Islet of Langerhans (tissue), 1 donor: ENCODE measurements around the gene CRB3.

Experiments used
- FAIRE-seq: peaks from one replicate; lab custom pipeline; 2011; peaks lifted over from hg19 to GRCh38; lab: Jason Lieb, UNC

CRB3 gene

DNA sequence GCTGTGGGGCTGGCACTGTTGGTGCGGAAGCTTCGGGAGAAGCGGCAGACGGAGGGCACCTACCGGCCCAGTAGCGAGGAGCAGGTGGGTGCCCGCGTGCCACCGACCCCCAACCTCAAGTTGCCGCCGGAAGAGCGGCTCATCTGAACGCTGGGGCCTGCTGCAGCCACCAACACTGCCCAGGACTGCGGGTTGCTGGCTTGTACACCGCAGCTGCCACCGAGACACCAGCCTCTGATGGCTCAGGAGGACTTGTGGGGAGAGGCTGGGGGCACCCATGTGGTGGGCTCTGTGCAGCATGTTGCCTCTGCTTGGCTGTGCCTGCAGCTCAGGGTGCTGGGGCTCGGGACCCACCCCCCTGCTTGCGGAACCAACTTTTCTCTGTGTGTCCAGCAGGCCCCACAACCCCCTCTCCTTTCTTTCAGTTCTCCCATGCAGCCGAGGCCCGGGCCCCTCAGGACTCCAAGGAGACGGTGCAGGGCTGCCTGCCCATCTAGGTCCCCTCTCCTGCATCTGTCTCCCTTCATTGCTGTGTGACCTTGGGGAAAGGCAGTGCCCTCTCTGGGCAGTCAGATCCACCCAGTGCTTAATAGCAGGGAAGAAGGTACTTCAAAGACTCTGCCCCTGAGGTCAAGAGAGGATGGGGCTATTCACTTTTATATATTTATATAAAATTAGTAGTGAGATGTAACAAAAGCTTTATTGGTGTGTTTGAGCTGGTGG is 2.6 kb downstream of the CRB3 start:
- FAIRE-seq = no peak

DNA sequence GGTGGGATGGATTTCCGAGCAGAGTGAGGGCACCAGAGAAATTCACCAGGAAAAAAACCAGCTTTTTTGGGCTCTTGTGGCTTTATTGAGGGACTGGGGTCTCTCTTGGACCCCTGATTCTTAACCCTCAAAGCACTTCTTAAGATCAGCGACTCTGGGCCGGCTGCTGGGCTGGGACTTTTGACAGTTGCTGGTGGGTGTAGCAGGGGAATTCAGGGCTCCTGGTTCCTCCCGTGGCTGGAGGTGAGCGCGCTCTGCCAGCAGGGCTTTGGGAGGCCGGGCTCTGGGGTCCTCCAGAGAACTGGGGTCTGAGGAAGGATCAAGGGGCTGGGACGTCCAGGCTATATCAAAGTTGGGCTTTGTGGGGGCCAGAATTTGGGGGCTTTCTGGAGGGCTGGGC is 3.3 kb downstream of the CRB3 start:
- FAIRE-seq = no peak

DNA sequence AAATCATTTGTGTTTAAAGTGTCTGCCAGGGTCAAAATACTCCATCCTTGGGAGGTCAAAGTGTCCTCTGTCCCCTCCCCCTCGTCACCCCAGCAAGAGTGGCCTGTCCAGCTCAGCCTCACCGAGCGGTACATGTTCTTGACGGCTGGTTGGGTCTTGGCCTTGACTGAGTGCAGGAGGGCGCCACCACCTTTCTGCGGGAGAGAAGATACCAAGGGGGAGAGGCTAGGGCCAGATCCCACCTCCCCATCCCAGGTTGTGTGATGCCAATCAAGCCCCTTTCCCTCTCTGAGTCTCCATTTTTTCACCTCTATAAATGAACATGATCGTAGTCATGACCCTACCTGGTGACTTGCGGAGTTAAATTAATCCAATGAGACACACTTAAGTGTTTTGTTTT is 6.1 kb downstream of the CRB3 start:
- FAIRE-seq = no peak

DNA sequence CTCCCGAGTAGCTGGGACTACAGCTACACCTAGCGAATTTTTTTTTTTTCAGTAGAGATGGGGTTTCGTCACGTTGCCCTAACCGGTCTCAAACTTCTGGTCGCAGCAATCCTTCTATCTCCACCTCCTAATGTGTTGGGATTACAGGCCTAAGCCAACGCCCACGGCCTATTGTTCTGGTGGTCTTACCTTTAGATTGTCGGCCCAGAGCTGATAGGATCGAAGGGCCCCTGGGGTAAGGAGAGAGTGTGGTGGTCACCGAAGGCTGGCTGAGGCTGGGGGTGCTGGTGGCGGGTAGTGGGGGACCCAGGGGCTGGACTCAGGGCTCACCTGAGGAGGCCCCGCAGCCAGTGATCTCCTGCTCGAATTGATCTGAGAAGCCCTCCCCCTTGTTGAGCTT is 7.0 kb downstream of the CRB3 start:
- FAIRE-seq = no peak

DNA sequence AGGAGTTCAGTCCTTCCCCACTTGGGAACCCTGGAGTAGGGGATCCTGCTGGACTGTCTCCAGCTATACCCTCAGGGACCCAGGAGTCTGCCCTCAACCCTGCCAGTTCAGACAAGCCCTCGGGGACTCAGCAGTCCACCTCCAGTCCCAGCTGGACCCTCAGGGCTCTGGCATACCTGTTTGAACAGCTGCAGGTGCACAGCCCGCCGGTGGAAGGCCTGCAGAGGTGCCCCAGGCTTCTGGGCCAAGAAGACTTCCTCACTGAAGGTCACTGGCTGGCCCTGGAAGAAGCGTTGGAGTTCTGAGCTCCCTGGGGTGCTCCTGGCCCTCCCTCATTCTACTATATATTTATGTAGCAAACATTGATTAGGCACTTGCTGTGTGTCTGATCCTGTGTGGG is 8.6 kb downstream of the CRB3 start:
- FAIRE-seq = no peak

DNA sequence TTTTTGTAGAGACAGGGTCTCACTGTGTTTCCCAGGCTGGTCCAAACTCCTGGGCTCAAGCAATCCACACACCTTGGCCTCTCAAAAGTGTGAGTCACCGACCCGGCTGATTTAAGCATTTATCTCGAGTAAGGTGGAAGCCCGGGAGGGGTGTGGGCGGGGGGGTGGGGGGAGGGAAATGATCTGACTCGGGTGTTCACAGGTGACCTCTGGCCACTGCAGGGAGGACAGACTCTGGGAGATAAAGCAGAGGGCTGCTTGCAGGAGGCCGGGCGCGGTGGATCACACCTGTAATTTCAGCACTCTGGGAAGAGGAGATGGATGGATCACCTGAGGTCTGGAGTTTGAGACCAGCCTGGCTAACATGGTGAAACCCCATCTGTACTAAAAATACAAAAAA is 9.6 kb downstream of the CRB3 start:
- no peak for FAIRE-seq

DNA sequence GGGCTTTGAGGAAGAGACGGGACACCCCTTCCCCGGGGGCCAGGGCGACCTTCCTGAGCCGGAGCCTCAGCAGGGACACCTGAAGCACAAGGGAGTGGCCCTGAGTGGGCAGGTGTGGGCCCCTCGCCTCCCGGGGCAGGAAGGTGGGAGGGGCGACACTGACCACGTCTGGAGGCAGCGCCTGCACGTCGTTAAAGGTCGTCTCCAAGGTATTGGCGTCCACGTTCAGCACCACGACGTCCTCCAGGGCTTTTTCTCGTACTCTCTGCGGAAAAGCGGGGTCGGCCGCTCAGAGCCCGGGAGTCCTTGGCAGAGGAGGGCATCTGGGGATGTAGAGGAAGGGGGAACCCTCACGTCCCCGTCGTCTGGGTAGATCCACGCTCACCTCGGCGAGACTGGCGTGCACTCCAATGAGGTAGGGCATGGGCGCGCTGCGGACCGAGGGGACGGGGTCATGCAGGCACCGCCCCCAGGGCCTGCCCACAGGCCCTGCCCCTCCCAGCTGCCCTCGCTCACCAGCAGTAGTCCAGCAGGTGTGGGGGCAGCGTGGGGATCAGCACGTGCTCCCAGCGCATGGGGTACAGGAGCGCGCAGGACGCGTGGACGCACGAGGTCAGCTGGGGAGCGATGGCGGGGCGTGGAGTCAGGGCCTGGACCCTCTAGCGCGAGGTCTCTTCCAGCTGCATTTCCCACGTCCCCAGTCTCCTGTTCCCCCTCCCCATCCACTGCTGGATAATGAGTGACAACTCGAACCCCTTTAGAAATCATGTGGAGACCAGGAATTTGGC is 11.4 kb downstream of the CRB3 start:
- no peak for FAIRE-seq

DNA sequence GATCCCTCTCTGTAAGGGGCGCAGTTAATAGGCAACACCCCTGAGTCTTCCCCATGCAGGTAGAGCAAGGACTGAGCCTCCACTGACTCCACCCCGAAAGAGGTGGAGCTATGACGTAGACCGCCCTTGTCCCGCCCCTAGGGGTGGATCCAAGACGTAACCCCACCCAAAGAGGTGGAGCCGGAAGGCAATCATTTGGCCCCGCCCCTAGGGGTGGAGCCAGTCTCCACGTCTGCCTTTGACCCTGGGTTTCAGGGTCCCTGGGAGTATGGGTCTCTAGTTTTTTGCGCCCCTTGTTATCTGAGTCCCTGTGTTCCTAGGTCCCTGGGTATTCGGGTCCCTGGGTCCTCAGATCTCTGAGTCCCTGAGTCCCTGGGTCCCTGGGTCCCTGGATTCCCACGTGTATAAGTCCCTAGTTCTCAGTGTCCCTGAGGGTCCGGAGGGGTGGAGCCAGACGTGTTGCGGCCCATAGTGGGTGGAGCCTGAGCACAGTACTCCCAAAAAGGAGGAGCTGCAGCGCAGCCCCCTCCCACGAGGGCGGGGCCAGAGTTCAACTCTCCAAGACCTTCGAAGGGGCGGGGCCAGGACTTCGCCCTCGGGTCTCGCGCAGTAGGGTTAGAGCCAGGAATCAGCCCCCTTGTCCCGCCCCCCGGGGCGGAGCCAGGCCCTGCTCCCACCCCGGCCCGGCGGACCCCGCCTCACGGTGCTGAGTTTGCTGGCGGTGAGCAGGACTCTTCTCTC is 12.3 kb downstream of the CRB3 start:
- no peak for FAIRE-seq

DNA sequence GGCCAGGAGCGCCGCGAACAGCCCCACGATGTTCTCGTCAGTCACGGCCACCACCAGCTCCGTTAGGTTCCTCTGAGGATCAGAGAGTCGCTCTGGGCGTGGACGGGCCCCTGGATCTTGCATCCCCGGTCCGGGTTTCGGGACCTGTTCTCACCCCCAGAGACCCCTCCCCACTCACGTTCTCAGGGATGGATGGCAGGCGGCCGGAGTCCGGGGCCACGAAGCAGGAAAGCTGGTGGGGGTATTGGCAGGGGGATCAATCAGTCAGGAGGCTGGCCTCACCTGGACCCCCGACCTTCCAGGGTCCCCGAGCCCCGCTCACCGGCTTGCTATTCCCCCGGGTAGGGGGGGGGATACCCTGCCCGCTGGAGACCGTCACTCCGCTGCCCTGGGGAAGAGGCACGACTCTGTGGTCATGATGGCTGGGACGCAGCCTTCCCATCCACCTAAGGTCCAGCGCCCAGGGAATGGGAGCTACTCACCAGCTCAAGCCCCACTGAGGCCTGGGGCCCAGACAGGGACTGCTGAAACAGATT is 12.9 kb downstream of the CRB3 start:
- FAIRE-seq = no peak

DNA sequence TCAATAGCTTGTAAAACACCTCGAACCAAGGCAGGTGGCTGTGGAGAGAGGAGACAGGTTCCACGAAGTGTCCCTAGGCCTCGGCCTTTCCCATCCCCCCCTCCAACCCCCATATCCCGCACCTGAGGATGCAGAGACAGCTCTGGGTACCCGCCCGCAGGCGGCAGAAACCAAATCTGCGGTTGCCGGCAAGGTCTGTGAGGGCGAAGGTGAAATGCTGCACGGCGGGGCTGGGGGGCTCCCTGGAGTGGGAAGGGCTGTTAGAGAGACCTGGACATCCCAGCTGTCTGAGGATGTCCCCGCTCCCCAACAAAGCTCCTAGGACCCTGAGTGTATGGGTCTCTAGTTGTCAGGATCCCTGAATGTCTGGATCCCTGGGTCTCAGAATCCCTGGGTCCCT is 14.7 kb downstream of the CRB3 start:
- no peak for FAIRE-seq

DNA sequence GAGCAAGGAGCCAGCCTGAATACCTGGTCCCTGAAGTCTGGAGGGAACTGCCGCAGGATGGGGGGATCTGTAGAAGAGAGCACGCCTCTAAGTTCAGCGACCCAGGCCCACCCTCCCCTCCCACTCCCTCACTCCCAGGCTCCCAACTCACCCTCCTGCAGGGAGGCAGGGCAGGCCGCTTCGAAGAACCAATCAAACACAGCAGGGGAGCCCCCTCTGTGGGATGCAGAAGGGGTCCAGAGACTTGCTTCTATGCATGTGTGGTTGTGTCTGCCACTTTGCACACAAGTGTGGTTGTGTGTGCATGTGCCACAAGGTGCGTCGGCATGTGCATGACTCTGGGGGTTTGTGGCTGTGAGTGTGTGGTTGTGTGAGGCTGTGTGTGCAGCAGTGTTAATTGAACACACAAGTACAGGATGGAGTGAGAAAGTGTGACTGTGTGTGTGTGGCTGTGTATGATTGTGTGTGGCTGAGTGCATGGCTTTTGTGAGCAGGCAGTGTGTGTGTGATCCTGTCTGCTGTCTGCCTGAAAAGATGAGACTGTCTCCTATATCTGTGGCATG is 15.8 kb downstream of the CRB3 start:
- FAIRE-seq = no peak

DNA sequence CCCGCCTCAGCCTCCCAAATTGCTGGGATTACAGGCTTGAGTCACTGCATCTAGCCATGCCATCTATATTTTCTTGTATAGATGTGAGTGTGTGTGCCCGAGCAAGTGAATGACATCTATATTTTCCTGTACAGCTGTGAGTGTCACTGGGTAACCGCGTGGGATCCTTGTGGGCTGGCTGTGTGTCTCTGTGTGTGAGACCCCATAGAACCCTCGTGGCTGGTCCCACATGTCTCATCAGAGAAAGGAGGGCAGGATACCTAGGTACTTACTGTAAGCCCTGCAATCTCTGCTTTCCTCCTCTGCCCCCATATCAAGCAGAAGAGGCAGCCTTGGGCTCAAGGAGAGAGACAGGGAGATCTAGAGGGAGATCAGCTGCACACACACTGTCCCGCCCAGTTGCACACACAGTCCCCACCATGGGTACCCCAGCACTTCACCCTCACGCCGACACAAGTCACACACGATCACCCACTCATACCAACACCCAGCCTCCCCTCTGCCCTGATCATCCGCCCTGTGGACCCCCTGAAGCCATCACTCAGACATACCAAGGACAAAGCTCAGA is 16.9 kb downstream of the CRB3 start:
- FAIRE-seq = no peak

DNA sequence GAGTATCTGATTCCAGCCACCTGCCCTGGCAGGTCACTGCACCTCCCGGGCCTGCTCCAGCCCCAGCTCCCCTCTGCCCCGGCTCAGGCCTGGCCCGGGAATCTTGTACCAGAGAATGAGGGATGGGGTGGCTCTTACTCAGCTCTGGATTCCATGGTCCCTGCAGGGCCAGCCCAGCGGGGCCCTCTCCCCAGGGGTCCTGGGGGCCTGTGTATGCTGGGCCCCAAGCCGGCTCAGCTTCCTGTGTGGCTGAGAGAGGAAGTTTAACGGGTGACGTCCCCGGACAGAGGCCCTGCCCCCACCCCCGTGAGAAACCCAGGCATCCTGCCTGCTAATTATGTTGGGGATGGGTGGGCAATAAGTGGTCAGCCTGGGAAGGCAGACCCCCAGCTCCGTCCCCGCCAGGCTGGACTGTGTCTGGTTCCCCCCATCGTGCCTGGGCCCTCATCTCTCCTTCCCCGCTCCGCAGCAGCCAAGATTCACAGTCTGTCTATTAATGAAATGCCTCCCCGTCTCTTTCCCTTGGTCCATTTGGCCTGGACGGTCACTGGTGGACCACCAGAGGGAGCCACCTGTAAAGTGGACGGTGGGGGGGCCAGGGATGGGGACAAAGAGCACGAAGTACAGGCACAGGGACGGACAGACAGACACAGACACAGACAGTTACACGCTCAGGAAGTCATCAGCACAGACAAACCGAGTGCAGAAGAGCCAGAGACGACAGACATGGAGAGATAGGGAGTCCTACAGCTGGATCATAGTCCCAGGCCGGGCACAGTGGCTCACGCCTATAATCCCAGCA is 17.7 kb downstream of the CRB3 start, which contains the start of gene DENND1C:
Gene DENND1C (minus strand): TSS at position 247 of the 802 bp plus-strand sequence. CDS start 92 bp downstream, at position 155.
- FAIRE-seq = no peak

DNA sequence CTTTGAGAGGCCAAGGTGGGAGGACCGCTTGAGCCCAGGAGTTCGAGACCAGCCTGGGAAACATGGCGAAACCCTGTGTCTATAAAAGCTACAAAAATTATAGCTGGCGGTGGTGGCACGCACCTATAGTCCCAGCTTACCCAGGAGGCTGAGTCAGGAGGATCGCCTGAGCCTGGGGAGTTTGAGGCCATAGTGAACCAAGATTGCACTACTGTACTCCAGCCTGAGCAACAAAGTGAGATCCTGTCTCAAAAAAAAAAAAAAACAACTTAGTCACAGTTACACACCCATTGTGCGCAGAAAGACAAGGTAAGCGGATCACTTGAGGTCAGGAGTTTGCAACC is 18.2 kb downstream of the CRB3 start:
- no peak for FAIRE-seq

DNA sequence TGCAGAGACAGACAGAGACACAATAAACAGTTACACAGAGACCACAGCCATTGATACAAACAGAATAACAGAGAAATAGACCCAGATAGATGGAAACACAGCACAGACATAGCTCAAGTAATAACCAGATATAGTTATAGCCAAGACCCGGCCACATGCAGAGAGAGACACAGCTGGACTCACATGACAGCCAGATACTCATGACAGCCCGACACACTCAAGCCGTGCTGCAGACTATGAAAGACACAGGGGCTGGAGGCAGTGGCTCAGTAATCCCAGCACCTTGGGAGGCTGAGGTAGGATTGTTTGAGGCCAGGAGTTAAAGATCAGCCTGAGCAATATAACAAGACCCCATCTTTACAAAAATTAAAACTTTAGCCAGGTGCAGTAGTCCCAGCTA is 19.2 kb downstream of the CRB3 start:
- FAIRE-seq = no peak

DNA sequence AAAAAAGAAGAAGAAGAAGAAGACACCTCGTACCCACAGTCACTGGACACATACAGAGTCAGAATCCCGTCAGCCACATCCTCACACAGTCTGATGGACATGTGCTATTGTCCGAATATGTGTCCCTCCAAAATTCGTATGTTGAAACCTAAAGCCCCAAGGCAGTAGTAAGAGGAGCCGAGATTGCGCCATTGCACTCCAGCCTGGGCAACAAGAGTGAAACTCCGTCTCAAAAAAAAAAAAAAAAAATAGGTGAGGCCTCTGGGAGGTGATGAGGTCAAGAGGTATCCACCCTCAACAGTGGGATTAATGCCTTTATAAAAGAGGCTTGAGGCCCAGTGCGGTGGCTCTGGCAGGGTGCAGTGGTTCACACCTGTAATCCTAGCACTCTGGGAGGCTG is 20.2 kb downstream of the CRB3 start:
- no peak for FAIRE-seq

DNA sequence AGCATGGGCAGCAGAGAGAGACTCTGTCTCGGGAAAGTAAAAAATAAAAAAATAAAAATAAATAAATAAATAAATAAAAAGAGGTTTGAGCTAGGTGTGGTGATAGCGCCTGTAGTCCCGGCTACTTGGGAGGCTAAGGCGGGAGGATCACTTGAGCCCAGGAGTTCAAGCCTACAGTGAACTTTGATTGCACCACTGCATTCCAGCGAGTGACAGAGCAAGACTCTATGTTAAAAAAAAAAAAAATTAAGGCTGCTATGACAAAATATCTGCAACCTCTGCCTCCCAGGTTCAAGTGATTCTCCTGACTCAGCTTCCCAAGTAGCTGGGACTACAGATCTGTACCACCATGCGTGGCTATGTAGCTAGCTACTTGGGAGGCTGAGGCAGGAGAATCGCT is 20.8 kb downstream of the CRB3 start:
- no peak for FAIRE-seq

DNA sequence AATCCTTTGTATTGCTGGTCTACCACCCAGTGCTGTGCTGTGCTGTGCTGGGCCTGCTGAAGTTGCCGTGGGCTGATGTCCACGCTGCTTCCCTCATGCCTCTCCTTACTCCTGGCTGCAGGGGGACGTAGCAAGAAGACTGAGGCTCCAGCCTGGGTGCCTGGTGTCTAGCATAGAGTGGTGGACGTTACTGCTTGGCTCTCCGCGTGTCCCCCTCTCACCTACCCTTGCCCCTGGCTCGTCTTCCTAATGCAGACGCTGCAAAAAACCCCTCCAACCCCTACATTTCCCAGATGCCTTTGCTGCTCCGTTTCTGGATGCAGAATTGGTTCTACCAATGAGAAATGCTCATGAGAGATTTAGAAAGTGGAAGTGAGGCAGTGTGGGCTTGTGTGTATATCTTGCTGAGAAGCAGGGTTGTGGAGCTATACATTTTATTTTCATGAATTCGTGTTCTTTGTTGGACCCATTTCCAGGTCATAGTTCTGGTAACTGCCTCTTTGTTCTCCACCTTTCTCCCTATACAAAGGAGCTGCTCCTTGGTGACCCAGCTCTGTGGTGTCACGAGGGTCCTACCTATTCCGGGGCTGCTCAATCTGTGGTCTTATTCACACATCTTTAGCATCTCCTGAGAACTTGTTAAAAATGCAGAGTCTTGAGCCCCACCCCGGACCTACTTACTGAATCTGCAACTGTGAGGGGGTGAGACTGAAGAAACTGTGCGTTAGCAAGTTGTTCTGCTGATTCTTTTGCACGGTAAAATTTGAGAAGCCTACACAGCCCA is 25.4 kb downstream of the CRB3 start:
- no peak for FAIRE-seq

DNA sequence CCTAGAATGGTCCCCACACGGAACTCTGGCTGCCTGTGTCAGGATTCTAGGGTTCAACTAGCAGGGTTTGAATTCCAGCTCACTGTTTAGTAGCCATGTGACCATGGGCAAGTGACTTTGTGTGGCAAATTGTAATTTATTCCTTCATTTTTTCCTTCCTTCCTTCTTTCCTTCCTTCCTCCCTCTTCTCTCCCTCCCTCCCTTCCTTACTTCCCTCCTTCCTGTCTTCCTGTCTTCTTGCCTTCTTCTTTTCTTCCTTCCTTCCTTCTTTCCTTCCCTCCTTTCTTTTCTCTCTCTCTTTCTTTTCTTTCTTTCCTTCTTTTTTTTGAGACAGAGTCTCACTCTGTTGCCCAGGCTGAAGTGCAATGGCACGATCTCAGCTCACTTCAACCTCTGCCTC is 26.1 kb downstream of the CRB3 start:
- FAIRE-seq = no peak

DNA sequence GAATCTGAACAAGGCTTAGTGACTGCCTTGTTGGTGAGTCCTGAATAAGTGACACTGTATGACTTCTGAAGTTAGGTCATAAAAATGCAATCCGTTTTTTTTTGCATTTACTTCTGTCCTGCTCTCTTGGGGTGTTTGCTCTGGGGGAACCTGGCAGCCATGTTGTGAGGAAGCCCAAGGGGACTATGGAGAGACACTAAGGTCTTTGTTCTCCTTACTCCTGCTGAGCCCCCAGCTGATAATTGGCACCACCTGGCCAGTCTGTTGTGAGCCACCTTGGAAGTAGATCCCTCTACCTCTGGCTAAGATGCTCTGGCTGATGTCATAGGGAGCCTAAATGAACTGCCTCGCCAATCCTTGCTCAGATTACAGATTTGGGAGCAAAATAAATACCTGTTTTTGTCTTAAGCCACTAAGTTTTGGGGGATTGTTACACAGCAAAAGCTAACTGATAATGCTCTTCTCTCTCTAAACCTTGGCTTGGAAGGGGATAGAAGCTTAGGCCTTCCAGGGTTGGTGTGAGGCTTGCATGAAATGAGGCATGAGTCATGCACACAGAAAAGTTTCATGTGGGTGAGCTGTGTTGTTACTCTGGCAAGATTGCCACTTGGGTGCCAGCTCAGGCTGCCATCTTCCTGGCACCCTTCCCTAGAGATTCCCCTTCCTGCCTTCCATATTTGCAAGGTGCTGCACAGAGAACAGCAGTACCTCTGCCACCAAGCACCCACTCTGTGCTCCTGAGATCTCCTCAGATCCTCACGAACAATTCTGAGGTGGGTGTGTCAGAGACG is 27.9 kb downstream of the CRB3 start:
- no peak for FAIRE-seq
